GM12873 (cell line): Measurements from ENCODE around the gene HOXB2.

Experiments used
- CTCF ChIP-seq: IDR thresholded peaks from 2 replicates; pipeline ENCODE4 v1.5.1; 2012; ENCODE audit warnings: low read depth, mild to moderate bottlenecking, moderate library complexity, low read length, control low read depth; ENCODE audit not compliant: insufficient read depth; ENCODE audit errors: missing control alignments

The HOXB2 gene

GRCh38 chr17:48528153-48528935 lies 16.6 kb downstream of the HOXB2 start:
- no peak for TF ChIP-seq CTCF

DNA sequence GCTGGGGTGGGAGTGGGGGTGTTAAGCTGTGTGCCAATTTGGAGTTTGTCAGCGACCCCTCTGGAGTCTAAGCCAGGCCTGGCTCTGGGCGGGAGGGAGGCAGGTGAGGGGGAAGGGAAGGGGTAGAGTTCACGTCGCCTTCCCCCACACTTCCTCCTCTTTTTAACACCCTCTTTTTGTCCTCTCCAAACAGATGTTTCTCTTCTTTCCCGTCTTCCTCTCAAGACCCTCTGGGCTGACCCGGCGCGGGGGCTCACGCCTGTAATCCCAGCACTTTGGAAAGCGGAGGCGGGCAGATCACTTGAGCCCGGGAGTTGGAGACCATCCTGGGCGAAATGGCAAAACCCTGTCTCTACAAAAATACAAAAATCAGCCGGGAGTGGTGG lies 17.4 kb downstream of the HOXB2 start:
- no peak for TF ChIP-seq CTCF

DNA sequence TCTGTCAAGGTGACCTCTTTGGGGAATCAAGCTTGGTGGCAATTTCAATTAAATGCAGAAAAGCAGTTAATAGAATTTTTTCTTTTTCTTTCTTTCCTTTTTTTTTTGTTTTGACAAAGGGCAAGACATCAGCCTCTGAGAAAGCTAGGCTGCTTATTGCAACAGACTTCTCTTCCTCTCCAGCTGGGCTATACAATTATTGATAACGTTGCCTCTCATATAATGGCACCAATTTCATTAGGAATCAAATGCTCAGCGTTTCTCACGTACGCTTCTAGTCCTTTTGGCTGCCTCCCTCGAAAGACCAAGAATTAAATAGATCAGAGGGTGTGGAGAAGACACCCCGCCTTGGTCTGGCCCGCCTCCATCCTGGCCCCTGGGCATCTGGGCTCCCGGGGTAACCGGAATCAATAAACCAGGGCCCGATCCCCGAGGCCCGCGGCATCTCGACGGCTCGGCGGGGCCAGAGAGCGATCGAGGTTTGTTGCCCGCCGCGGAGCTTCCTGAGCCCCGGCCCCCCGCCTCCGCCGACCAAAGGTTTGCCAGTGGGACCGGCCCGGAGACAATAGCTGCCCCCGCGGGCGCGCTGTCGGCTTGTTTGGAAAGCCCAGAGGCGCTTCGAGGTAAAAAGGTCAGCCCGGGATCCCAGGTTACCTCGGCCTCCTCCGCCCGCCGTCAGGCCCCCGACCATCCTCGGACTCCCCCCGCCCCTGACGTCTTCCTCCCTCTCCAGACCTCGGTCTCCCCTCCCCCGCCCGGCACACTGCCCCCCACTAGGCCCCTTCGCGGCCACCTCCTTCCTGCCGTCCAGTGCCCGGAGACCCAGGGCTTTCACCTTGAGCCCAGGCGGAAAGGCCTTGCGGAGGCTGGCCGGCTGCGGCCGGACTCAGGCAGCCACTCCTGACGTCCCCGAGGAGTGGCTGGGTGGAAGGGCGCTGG lies 18.0 kb downstream of the HOXB2 start:
- no peak for TF ChIP-seq CTCF

GRCh38 chr17:48523010-48523409 lies 21.9 kb downstream of the HOXB2 start:
- TF ChIP-seq CTCF = no peak

- TF ChIP-seq CTCF = no peak
Observed at GRCh38 chr17:48522031-48522653, 22.8 kb downstream of the HOXB2 start.

DNA sequence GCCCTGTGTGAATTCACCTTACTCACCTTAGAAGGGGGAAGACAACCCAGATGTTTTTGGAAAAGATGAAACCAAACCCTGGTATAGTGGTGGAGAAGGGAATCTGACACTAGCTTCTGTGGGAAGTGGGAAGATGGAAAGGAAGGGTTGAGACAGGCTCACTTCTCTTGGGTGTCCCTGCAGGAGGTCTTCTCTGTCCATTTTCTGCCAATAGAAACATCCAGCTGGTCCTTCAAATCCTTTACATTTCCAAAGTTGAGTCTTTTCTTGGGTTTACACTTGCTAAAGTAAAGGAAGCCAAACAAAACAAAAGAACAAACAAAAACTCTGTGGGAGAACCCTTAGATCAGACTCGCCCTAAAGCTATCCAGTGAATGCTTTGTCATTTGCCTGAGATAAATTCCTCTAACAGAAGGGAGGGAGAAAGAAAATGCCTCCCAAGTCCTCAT lies 24.3 kb downstream of the HOXB2 start:
- TF ChIP-seq CTCF = no peak

GRCh38 chr17:48519427-48519826 lies 25.5 kb downstream of the HOXB2 start:
- no peak for TF ChIP-seq CTCF
